NCI-H187 (cell line): ENCODE measurements around the gene NDUFA7.
"Not testable (repeated sequence)": the region's sequence is repeated elsewhere in the genome, so short reads cannot be mapped to it uniquely, and the experiment has no call there.

Source experiments
- DNase-seq, 2 experiments: peaks; one replicate each; lab custom pipeline; 2025; lab: John Stamatoyannopoulos, UW

The NDUFA7 gene

DNA sequence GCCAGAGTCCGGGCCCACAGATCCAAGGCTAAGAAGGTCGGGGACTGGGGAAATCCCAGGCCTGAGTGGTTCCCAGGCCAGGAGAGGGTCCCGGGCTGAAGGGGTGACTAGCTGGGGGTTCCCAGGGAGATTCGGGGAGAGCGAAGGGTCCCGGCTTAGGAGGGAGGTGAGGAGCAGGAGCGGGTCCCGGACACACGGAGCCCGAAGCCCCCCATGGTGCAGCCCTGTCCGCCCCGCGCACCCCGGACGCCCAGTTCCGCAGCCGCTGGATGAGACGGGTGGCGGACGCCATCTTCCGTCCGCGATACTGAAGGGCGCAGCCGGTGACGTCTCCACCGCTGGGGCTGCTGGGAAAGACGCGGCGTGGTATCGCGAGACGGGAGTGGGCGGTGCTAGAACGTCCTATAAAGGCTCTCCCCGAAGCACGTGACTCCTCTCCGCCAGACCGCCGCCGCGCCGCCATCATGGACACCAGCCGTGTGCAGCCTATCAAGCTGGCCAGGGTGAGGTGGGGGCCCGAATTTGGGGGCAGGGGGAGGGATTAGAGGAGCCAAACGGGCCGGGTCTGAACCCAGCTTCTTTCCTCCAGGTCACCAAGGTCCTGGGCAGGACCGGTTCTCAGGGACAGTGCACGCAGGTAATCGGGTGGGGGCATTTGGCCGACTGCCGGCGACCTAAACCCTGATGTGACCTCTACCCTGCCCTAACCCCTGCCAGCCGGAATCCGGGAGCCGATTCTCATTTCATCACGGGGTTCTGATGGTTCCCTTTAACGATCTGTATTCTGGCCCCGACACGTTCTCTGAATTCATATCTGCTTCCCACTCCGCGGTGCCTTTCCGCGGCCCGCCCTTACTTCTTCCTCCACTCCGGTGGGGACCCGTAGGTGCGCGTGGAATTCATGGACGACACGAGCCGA, at the start of gene NDUFA7, which contains the start of gene RPS28:
Gene NDUFA7, minus strand, starts transcription at position 309 of the 919 bp plus-strand sequence. Its CDS starts 17 bp downstream, at position 292.
Gene RPS28, plus strand, starts transcription at position 430 of the 919 bp plus-strand sequence. Its CDS starts 35 bp downstream, at position 465.
- DNase-seq = peak; percentile 68 to 84

DNA sequence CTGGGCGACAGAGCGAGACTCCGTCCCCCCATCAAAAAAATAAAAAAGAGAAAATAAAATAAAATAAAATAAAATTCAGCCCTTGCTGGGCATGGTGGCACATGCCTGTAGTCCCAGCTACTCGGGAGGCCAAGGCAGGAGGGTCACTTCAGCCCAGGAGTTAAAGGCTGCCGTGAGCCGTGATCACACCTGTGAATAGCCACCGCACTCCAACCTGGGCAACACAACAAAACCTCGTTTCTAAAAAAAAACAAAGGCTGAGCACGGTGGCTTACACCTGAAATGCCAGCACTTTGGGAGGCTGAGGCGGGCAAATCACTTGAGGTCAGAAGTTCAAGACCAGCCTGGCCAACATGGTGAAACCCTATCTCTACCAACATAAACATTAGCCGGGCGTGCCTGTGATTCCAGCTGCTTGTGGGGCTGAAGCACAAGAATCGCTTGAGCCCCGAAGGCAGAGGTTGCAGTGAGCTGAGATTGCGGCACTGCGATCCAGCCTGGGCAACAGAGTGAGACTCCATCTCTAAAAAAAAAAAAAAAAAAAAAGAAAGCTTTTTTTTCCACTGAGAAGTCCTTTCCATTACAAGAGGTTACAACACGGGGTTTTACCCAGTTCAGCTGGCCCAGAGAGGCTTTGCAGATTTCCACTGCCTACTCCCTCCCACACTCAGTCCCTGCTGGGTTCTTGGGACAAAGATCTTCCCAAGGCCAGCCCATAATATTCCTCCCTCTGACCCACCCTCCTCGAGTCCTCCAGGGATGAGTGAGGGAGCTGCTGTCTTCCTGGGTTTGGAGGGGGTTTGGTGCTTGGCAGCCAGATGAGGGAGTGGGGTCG, 49.2 kb upstream of the NDUFA7 start:
- no peak for DNase-seq

- no peak for DNase-seq
Observed at GRCh38 chr19:8367327-8368001, 46.3 kb upstream of the NDUFA7 start.

- DNase-seq = no peak
Observed at GRCh38 chr19:8366961-8367326, 45.8 kb upstream of the NDUFA7 start.

DNA sequence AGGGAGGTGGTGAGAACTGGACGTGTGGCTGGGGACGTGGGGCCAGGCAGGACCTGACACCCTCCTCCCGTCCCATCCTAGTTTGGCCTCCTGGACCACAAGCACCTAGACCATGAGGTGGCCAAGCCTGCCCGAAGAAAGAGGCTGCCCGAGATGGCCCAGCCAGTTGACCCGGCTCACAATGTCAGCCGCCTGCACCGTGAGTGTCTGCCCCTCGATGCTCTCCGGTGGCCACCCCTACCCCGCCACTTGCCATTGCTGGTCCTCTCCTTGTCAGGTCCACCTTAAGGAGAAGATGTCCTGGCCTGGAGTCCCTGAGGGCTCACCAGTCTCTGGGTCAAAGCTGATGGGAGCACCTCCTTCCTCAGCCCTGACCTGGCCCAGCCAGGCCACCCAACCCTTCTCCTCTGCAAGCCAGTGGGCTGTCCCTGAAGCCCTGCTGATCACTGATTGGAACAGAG, 45.0 kb upstream of the NDUFA7 start:
- no peak for DNase-seq

- no peak for DNase-seq
Observed at GRCh38 chr19:8363803-8364771, 42.9 kb upstream of the NDUFA7 start, which contains the start of gene ANGPTL4. Gene ANGPTL4, plus strand, starts transcription at chr19:8364155. Its CDS starts 167 bp downstream, at chr19:8364322.

DNA sequence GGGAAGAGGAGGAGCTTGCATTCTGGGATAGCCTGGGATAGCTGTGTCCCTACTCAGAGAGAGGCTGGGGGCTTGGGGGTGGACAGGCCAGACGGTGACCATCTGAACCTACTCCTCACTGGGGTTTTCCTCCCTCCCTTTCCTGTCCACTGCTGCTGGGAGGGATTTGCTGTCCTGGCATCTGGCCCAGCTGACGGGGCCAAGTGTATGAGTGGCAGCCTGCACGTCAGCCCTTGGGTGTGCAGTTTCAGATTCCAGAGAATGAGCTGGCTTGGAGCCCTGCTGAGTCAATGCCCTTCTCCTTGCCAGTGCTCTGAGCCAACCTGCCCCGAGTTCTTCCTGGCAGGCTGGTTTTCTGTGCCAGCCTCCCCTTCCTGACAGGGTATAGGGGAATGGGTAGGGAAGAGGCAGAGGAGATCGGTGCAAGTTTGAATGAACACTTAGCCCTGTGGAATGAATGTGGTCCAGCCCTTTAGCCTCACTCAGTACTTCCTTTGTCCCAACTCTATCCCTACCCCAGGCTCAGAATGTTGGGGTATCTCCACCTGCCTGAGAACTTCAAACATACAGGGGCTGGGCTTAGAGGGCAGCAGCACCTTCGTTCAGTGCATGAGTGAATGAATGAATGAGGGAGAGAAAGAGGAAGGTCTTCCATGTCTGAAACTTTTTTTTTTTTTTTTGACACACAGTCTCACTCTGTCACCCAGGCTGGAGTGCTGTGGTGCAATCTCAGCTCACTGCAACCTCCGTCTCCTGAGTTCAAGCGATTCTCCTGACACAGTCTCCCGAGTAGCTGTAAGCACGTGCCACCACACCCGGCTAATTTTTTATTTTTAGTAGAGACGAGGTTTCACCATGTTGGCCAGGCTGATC, 41.0 kb upstream of the NDUFA7 start:
- no peak for DNase-seq

DNA sequence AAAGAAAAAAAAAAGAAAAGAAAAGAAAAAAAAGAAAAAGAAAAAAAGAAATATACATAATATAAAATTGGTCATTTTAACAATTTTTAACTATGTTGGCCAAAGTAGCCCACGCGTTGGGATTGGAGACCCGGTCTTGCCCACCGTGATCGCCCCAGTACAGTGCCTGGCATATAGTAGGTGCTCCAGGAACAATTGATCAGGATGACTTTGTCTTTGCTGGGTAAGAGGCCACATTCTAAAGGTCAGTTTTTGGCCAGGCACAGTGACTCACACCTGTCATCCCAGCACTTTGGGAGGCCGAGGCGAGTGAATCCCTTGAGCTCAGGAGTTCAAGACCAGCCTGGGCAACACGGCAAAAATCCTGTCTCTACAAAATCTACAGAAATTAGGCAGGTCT, 39.0 kb upstream of the NDUFA7 start:
- DNase-seq = no peak

DNA sequence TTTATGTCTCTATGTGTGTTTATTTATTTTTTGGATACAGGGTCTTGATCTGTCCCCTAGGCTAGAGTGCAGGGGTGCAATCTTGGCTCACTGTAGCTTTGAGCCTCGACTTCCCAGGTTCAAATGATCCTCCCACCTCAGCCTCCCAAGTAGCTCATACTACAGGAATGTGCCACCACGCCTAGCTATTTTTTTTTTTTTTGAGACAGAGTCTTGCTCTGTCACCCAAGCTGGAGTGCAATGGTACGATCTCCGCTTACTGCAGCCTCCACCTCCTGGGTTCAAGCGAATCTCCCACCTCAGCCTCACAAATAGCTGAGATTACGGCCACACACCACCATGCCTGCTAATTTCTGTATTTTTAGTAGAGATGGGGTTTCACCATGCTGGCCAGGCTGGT, 37.8 kb upstream of the NDUFA7 start:
- no peak for DNase-seq

DNA sequence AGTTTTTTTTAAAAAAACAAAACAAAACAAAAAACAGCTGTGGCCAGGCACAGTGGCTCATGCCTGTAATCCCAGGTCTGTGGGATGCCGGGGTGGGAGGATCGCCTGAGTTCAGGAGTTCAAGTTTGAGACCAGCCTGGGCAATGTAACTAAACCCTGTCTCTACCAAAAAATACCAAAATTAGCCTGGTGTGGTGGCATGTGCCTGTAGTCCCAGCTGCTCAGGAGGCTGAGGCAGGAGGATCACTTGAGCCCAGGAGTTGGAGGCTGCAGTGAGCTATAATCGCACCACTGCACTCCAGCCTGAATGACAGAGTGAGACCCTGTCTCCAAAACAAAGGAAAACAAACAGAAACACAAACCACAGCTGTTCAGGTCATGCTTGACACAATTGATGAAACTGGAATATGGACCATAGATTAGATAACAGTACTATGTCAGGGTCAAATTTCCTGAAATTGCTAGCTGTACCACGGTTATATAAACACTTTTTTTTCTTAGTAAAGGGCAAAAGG, 35.9 kb upstream of the NDUFA7 start:
- no peak for DNase-seq

- DNase-seq = no peak
Observed at GRCh38 chr19:8355631-8356402, 34.6 kb upstream of the NDUFA7 start.

DNA sequence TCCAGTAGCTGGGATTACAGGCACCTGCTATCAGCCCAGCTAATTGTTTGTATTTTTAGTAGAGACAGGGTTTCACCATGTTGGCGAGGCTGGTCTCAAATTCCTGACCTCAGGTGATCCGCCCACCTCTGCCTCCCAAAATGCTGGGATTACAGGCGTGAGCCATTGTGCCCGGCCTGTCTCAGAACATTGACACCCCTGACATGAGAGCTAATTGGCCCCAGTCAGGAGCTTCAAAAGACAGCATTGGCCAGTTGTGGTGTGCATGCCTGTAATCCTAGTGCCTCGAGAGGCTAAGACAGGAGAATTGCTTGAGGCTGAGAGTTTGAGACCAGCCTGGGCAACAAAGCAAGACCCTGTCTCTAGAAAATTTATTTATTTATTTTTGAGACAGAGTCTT, 31.7 kb upstream of the NDUFA7 start:
- DNase-seq = not testable (repeated sequence)

- no peak for DNase-seq
Observed at GRCh38 chr19:8352134-8352827, 31.1 kb upstream of the NDUFA7 start.

DNA sequence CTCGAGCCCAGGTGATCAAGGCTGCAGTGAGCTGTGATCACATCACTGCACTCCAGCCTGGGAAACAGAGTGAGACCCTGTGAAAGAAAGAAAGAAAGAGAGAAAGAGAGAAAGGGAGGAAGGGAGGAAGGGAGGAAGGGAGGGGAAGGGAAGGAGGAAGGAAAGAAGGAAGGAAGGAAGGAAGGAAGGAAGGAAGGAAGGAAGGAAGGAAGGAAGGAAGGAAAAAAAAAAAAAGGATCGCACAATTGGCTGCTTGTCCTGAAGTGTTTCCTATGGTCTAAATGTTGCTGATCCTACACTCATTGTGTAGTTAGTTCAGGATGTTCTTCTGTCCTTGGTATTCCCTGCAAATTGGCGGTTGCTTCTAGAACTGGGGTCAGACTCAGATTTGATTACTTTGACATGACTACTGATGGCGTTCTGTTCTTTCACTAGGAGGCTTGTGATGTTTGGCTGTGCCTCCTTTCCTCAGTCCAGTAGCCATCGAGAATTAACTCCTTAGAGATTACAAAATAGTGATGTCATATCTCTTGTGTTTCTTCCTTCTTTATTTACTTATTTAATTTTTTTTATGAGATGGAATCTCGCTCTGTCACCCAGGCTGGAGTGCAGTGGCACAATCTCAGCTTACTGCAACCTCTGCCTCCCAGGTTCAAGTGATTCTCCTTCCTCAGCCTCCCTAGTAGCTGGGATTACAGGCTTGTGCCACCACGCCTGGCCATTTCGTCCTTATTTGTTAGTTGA, 28.6 kb upstream of the NDUFA7 start:
- not testable (repeated sequence) for DNase-seq

- DNase-seq = no peak
Observed at GRCh38 chr19:8343483-8343844, 22.3 kb upstream of the NDUFA7 start.

DNA sequence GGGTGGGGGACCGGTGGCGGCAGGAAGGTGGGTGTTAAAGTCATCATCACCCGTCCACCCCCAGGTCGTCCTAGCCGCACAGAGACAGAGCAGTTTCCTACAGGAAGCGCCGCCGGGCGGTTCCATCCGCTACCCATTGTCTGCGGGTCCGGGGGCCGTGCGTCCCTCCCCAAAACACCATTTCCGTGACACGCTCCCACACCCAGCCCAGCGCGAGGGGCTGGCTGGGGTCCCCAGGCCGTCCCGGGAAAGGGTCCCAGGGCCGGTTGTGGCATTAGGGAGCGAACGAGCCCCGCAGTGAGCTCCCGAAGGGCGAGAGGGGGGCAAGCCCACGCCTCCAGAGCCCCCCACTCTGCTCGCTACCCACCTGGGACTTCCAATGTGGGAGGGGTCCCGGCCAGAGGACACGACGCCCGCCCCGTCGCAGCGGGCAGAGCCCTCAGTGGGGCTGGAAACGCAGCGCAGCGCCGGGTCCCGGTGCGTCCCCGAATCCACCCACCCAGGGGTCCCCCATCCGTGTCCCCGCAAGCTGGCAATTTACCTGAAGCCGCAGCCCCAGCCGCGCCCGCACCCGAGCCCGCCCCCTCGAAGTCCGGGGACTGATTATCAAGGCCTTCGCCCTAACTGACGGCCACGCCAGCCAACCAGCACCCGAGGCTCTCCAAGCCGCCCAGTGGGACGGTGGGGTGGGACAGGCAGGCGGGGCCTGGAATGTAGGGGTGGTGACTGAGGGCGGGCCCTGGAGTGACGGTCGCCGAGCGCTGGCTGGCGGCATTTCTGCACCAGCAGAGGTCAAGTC, 21.7 kb upstream of the NDUFA7 start, which contains the start of gene KANK3:
Gene KANK3, minus strand, starts transcription at position 579 of the 799 bp plus-strand sequence. CDS start 5,434 bp downstream, outside the sequence.
- peak; percentile 7 to 52 for DNase-seq

DNA sequence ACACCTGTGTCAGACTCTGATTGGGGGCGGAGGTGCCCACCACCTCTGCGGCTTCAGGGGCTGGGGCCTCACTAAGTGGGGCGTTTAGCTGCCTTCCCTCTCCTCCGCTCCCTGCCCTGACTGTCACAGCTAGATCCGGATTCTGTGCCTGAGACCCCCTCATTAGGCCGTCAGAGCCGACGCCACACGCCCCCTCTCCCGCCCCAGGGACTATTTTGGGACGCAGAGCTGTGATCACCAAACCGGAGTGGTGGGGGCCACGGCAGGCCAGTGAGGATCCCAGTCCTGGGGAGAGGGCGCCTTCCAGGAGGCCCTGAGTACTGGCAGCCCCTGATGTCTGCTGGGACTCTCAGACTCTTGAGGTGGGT, 21.1 kb upstream of the NDUFA7 start:
- no peak for DNase-seq
